Measurements from ENCODE around the gene CYP20A1.
"Not testable (repeated sequence)": the region's sequence is repeated elsewhere in the genome, so short reads cannot be mapped to it uniquely, and the experiment has no call there.

The CYP20A1 gene

GRCh38 chr2:203341741-203342310 is 103.0 kb downstream of the CYP20A1 start:
- CTCF ChIA-PET = no interaction called here
- POLR2A ChIA-PET = no interaction called here
- H3K4me1 ChIP-seq (ENCODE audit: control extremely low read depth in 1 of 4, control insufficient read depth in 4 of 4, insufficient read depth in 4 of 4, low read length in 3 of 4) = no peaks in the 10 kb centered on the region
- no peak for DNase-seq
- H3K4me3 ChIP-seq (ENCODE audit: control insufficient read depth in 1 of 7, extremely low read depth in 1 of 7, insufficient read depth in 4 of 7, low read depth in 2 of 7, low read length in 6 of 7) = no peak overlapping the region
- H3K9me3 ChIP-seq (ENCODE audit: control extremely low read depth in 1 of 5, control insufficient read depth in 4 of 5, insufficient read depth in 2 of 5, low read depth in 1 of 5, low read length in 4 of 5) = peaks cover 0 to 1% (median 0%) of the 10 kb centered on the region in 5 experiments
- H3K27me3 ChIP-seq (replicated peaks in 2 of 5; ENCODE audit: control insufficient read depth in 4 of 5, insufficient read depth in 5 of 5, low read length in 4 of 5) = no peaks in the 10 kb centered on the region
- no peak overlapping the region for H3K27ac ChIP-seq (ENCODE audit: insufficient read depth in 1 of 2, low read depth in 1 of 2, low read length in 2 of 2, poor library complexity in 1 of 2, severe bottlenecking in 2 of 2)
- peaks cover 0 to 9% (median 3%) of the 10 kb centered on the region in 4 experiments for H3K36me3 ChIP-seq (ENCODE audit: control insufficient read depth in 4 of 4, insufficient read depth in 4 of 4, low read length in 3 of 4)
- 100% methylated on average over 1 of the region's 2 CpGs for WGBS (ENCODE audit: insufficient coverage)

- CTCF ChIA-PET; H3K4me1 ChIP-seq (ENCODE audit: control extremely low read depth in 1 of 4, control insufficient read depth in 4 of 4, insufficient read depth in 4 of 4, low read length in 3 of 4); H3K4me3 ChIP-seq (ENCODE audit: control insufficient read depth in 1 of 7, extremely low read depth in 1 of 7, insufficient read depth in 4 of 7, low read depth in 2 of 7, low read length in 6 of 7); DNase-seq; H3K36me3 ChIP-seq (ENCODE audit: control insufficient read depth in 4 of 4, insufficient read depth in 4 of 4, low read length in 3 of 4); H3K27ac ChIP-seq (ENCODE audit: insufficient read depth in 1 of 2, low read depth in 1 of 2, low read length in 2 of 2, poor library complexity in 1 of 2, severe bottlenecking in 2 of 2); H3K9me3 ChIP-seq (ENCODE audit: control extremely low read depth in 1 of 5, control insufficient read depth in 4 of 5, insufficient read depth in 2 of 5, low read depth in 1 of 5, low read length in 4 of 5); H3K27me3 ChIP-seq (replicated peaks in 2 of 5; ENCODE audit: control insufficient read depth in 4 of 5, insufficient read depth in 5 of 5, low read length in 4 of 5): not testable (repeated sequence)
- 100% methylated on average over 2 of the region's 4 CpGs for WGBS (ENCODE audit: insufficient coverage)
- POLR2A ChIA-PET = interaction anchor here (0.7 kb wide), 1 partner anchor 13 kb away, joined by 3 read pairs; no protein-coding TSS in a partner anchor
Observed at GRCh38 chr2:203342374-203342773, 103.6 kb downstream of the CYP20A1 start.

GRCh38 chr2:203344667-203345066 is 105.8 kb downstream of the CYP20A1 start:
- ChIA-PET POLR2A (interaction anchor here (0.6 to 0.7 kb wide), 2 partner anchors 29 to 513 kb away, joined by 3 read pairs; no protein-coding TSS in a partner anchor), CTCF (interaction anchor here (0.5 kb wide), 1 partner anchor 173 kb away, joined by 3 read pairs; no protein-coding TSS in a partner anchor)
- peaks cover 0 to 1% (median 0%) of the 10 kb centered on the region in 5 experiments for H3K9me3 ChIP-seq (ENCODE audit: control extremely low read depth in 1 of 5, control insufficient read depth in 4 of 5, insufficient read depth in 2 of 5, low read depth in 1 of 5, low read length in 4 of 5)
- peaks cover 0 to 8% (median 0%) of the 10 kb centered on the region in 4 experiments for H3K4me1 ChIP-seq (ENCODE audit: control extremely low read depth in 1 of 4, control insufficient read depth in 4 of 4, insufficient read depth in 4 of 4, low read length in 3 of 4)
- peaks cover 0 to 9% (median 3%) of the 10 kb centered on the region in 4 experiments for H3K36me3 ChIP-seq (ENCODE audit: control insufficient read depth in 4 of 4, insufficient read depth in 4 of 4, low read length in 3 of 4)
- DNase-seq = no peak
- WGBS (ENCODE audit: insufficient coverage) = 99% methylated on average over 12 of the region's 12 CpGs
- H3K4me3 ChIP-seq (ENCODE audit: control insufficient read depth in 1 of 7, extremely low read depth in 1 of 7, insufficient read depth in 4 of 7, low read depth in 2 of 7, low read length in 6 of 7) = no peak overlapping the region
- H3K27me3 ChIP-seq (replicated peaks in 2 of 5; ENCODE audit: control insufficient read depth in 4 of 5, insufficient read depth in 5 of 5, low read length in 4 of 5) = no peaks in the 10 kb centered on the region
- H3K27ac ChIP-seq (ENCODE audit: insufficient read depth in 1 of 2, low read depth in 1 of 2, low read length in 2 of 2, poor library complexity in 1 of 2, severe bottlenecking in 2 of 2) = no peak overlapping the region

- Histone ChIP-seq H3K4me1 (ENCODE audit: control extremely low read depth in 1 of 4, control insufficient read depth in 4 of 4, insufficient read depth in 4 of 4, low read length in 3 of 4) (peaks cover 0 to 8% (median 0%) of the 10 kb centered on the region in 4 experiments), H3K36me3 (ENCODE audit: control insufficient read depth in 4 of 4, insufficient read depth in 4 of 4, low read length in 3 of 4) (peaks cover 0 to 9% (median 3%) of the 10 kb centered on the region in 4 experiments), H3K4me3 (ENCODE audit: control insufficient read depth in 1 of 7, extremely low read depth in 1 of 7, insufficient read depth in 4 of 7, low read depth in 2 of 7, low read length in 6 of 7) (no peak overlapping the region), H3K9me3 (ENCODE audit: control extremely low read depth in 1 of 5, control insufficient read depth in 4 of 5, insufficient read depth in 2 of 5, low read depth in 1 of 5, low read length in 4 of 5) (peaks cover 0 to 1% (median 0%) of the 10 kb centered on the region in 5 experiments), H3K27me3 (replicated peaks in 2 of 5; ENCODE audit: control insufficient read depth in 4 of 5, insufficient read depth in 5 of 5, low read length in 4 of 5) (no peaks in the 10 kb centered on the region), H3K27ac (ENCODE audit: insufficient read depth in 1 of 2, low read depth in 1 of 2, low read length in 2 of 2, poor library complexity in 1 of 2, severe bottlenecking in 2 of 2) (peak overlapping the region in 1 of 2 experiments; percentile 2)
- ChIA-PET CTCF (interaction anchor here (0.6 to 1.7 kb wide), 4 partner anchors 11 to 122 kb away, joined by 3 to 4 read pairs (median 3); no protein-coding TSS in a partner anchor), POLR2A (no interaction called here)
- WGBS (ENCODE audit: insufficient coverage) = no CpG with 5 or more reads among the region's 1 CpG
- no peak for DNase-seq
Observed at GRCh38 chr2:203346612-203347011, 107.8 kb downstream of the CYP20A1 start.

GRCh38 chr2:203347375-203347774 is 108.6 kb downstream of the CYP20A1 start:
- WGBS (ENCODE audit: insufficient coverage) = 44% methylated on average over 4 of the region's 4 CpGs

GRCh38 chr2:203352604-203353255 is 113.9 kb downstream of the CYP20A1 start:
- ChIA-PET POLR2A (interaction anchor here (0.6 kb wide), 1 partner anchor 32 kb away, joined by 7 read pairs; no protein-coding TSS in a partner anchor), CTCF (no interaction called here)
- Histone ChIP-seq H3K9me3 (ENCODE audit: control extremely low read depth in 1 of 5, control insufficient read depth in 4 of 5, insufficient read depth in 2 of 5, low read depth in 1 of 5, low read length in 4 of 5) (no peaks in the 10 kb centered on the region), H3K36me3 (ENCODE audit: control insufficient read depth in 4 of 4, insufficient read depth in 4 of 4, low read length in 3 of 4) (peaks cover 0 to 7% (median 0%) of the 10 kb centered on the region in 4 experiments), H3K4me3 (ENCODE audit: control insufficient read depth in 1 of 7, extremely low read depth in 1 of 7, insufficient read depth in 4 of 7, low read depth in 2 of 7, low read length in 6 of 7) (no peak overlapping the region), H3K27me3 (replicated peaks in 2 of 5; ENCODE audit: control insufficient read depth in 4 of 5, insufficient read depth in 5 of 5, low read length in 4 of 5) (no peaks in the 10 kb centered on the region), H3K4me1 (ENCODE audit: control extremely low read depth in 1 of 4, control insufficient read depth in 4 of 4, insufficient read depth in 4 of 4, low read length in 3 of 4) (no peaks in the 10 kb centered on the region), H3K27ac (ENCODE audit: insufficient read depth in 1 of 2, low read depth in 1 of 2, low read length in 2 of 2, poor library complexity in 1 of 2, severe bottlenecking in 2 of 2) (no peak overlapping the region)
- no peak for DNase-seq
- WGBS (ENCODE audit: insufficient coverage) = no CpG with 5 or more reads among the region's 5 CpGs

More at GRCh38 chr2:203347375-203347774, 108.6 kb downstream of the CYP20A1 start:
- POLR2A ChIA-PET = no interaction called here
- H3K27ac ChIP-seq (ENCODE audit: insufficient read depth in 1 of 2, low read depth in 1 of 2, low read length in 2 of 2, poor library complexity in 1 of 2, severe bottlenecking in 2 of 2) = no peak overlapping the region
- H3K9me3 ChIP-seq (ENCODE audit: control extremely low read depth in 1 of 5, control insufficient read depth in 4 of 5, insufficient read depth in 2 of 5, low read depth in 1 of 5, low read length in 4 of 5) = peaks cover 0 to 1% (median 0%) of the 10 kb centered on the region in 5 experiments
- H3K4me3 ChIP-seq (ENCODE audit: control insufficient read depth in 1 of 7, extremely low read depth in 1 of 7, insufficient read depth in 4 of 7, low read depth in 2 of 7, low read length in 6 of 7) = no peak overlapping the region
- no peaks in the 10 kb centered on the region for H3K27me3 ChIP-seq (replicated peaks in 2 of 5; ENCODE audit: control insufficient read depth in 4 of 5, insufficient read depth in 5 of 5, low read length in 4 of 5)
- CTCF ChIA-PET = no interaction called here
- H3K4me1 ChIP-seq (ENCODE audit: control extremely low read depth in 1 of 4, control insufficient read depth in 4 of 4, insufficient read depth in 4 of 4, low read length in 3 of 4) = peaks cover 0 to 8% (median 0%) of the 10 kb centered on the region in 4 experiments
- peak; percentile 48 to 89 (median 84) for DNase-seq
- peaks cover 0 to 9% (median 5%) of the 10 kb centered on the region in 4 experiments for H3K36me3 ChIP-seq (ENCODE audit: control insufficient read depth in 4 of 4, insufficient read depth in 4 of 4, low read length in 3 of 4)

GRCh38 chr2:203354966-203355365 is 116.1 kb downstream of the CYP20A1 start:
- POLR2A ChIA-PET = no interaction called here
- DNase-seq = no peak
- 94% methylated on average over 3 of the region's 3 CpGs for WGBS (ENCODE audit: insufficient coverage)
- CTCF ChIA-PET = no interaction called here
- no peak overlapping the region for H3K4me3 ChIP-seq (ENCODE audit: control insufficient read depth in 1 of 7, extremely low read depth in 1 of 7, insufficient read depth in 4 of 7, low read depth in 2 of 7, low read length in 6 of 7)
- no peaks in the 10 kb centered on the region for H3K27me3 ChIP-seq (replicated peaks in 2 of 5; ENCODE audit: control insufficient read depth in 4 of 5, insufficient read depth in 5 of 5, low read length in 4 of 5)
- H3K27ac ChIP-seq (ENCODE audit: insufficient read depth in 1 of 2, low read depth in 1 of 2, low read length in 2 of 2, poor library complexity in 1 of 2, severe bottlenecking in 2 of 2) = no peak overlapping the region
- H3K36me3 ChIP-seq (ENCODE audit: control insufficient read depth in 4 of 4, insufficient read depth in 4 of 4, low read length in 3 of 4) = peaks cover 0 to 7% (median 2%) of the 10 kb centered on the region in 4 experiments
- no peaks in the 10 kb centered on the region for H3K4me1 ChIP-seq (ENCODE audit: control extremely low read depth in 1 of 4, control insufficient read depth in 4 of 4, insufficient read depth in 4 of 4, low read length in 3 of 4)
- H3K9me3 ChIP-seq (ENCODE audit: control extremely low read depth in 1 of 5, control insufficient read depth in 4 of 5, insufficient read depth in 2 of 5, low read depth in 1 of 5, low read length in 4 of 5) = peaks cover 0 to 6% (median 0%) of the 10 kb centered on the region in 5 experiments
